ENCODE data around the gene GSTM4. TPM values are rescaled to one million over a fixed set of nuclear protein-coding genes. Genes with fewer than 3 reads are reported as not detected.

GSTM4 gene
- total and polyA plus RNA-seq, 9 of the 15 experiments (the other 6 are each of a cell fraction or from before 2014, with no cell fraction given): 18.8 to 53.4 (median 38.8) TPM

GRCh38 chr1:109620841-109621286, 35.0 kb upstream of the GSTM4 start (continued):
- TF ChIP-seq MITF (IDR thresholded peaks at IDR 0.05): no peak
- TF ChIP-seq MCM7 (IDR thresholded peaks at IDR 0.05): no peak
- TF ChIP-seq BMI1 (IDR thresholded peaks at IDR 0.05; ENCODE audit: low read length): peak; percentile 87
- TF ChIP-seq MAZ (CRISPR knock-in tag; conservative IDR thresholded peaks at IDR 0.05 in 1 of 2, IDR thresholded peaks at IDR 0.05 in 1 of 2): peak; percentile 48 to 63; a peak in 3 of 4 replicates
- TF ChIP-seq THRA (IDR thresholded peaks at IDR 0.05): no peak
- TF ChIP-seq HMGN3 (IDR thresholded peaks at IDR 0.05; ENCODE audit: borderline replicate concordance, extremely low read depth, insufficient read length, low read depth, low read length): peak; percentile 35
- TF ChIP-seq KDM1A (IDR thresholded peaks at IDR 0.05): peak in 1 of 2 experiments; percentile 51; a peak in 3 of 4 replicates
- no peak for TF ChIP-seq KLF1 (tag; IDR thresholded peaks at IDR 0.05)
- no peak for TF ChIP-seq CHD2 (IDR thresholded peaks at IDR 0.05; ENCODE audit: low read depth, low read length)
- TF ChIP-seq CCNT2 (IDR thresholded peaks at IDR 0.05; ENCODE audit: borderline replicate concordance, extremely low read depth, insufficient read length, low read depth, low read length): peak; percentile 18
- TF ChIP-seq ZNF707 (CRISPR knock-in tag; conservative IDR thresholded peaks at IDR 0.05): no peak
- no peak for TF ChIP-seq ZBTB1 (CRISPR knock-in tag; IDR thresholded peaks at IDR 0.05; ENCODE audit: borderline replicate concordance, low read depth)
- TF ChIP-seq ZNF197 (CRISPR knock-in tag; IDR thresholded peaks at IDR 0.05; ENCODE audit: low read depth): no peak
- no peak for TF ChIP-seq HDAC2 (IDR thresholded peaks at IDR 0.05)
- no peak for TF ChIP-seq DIDO1 (tag; IDR thresholded peaks at IDR 0.05; ENCODE audit: low read depth)
- no peak for TF ChIP-seq ZBTB49 (CRISPR knock-in tag; IDR thresholded peaks at IDR 0.05; ENCODE audit: borderline replicate concordance)
- no peak for TF ChIP-seq GTF2B (IDR thresholded peaks at IDR 0.05; ENCODE audit: extremely low read depth, insufficient read length)
- no peak for TF ChIP-seq CBX8 (IDR thresholded peaks at IDR 0.05; ENCODE audit: borderline replicate concordance, extremely low read depth, low read depth, low read length, poor library complexity, severe bottlenecking)
- TF ChIP-seq RUNX1 (IDR thresholded peaks at IDR 0.05; ENCODE audit: low read depth): no peak
- no peak for TF ChIP-seq ZNF3 (CRISPR knock-in tag; IDR thresholded peaks at IDR 0.05)
- TF ChIP-seq LCOR (CRISPR knock-in tag; IDR thresholded peaks at IDR 0.05): no peak
- TF ChIP-seq ELF1 (tag; IDR thresholded peaks at IDR 0.05): peak; percentile 88
- no peak for TF ChIP-seq GTF2F1 (IDR thresholded peaks at IDR 0.05; ENCODE audit: low read depth, low read length)
- no peak for TF ChIP-seq SMAD3 (CRISPR knock-in tag; conservative IDR thresholded peaks at IDR 0.05)
- no peak for TF ChIP-seq ZNF583 (CRISPR knock-in tag; IDR thresholded peaks at IDR 0.05)

All from K562 (cell line).